Gastrocnemius medialis (tissue), 4 donors: ENCODE data around the gene PKP1. TPM values are rescaled to one million over a fixed set of nuclear protein-coding genes. Genes with fewer than 3 reads are reported as not detected.

ENCODE experiments used
- ATAC-seq, 2 donors: fragments of 150-250 bp; one replicate each; pipeline ENCODE4 v1.9.1; 2016
- DNase-seq, 2 donors: peaks; one replicate each; pipeline ENCODE4 v3.0.0-alpha.2; 2019
- H3K27ac ChIP-seq, 4 donors: fragments of 200-600 bp; sonication (generic); 1 replicate in 1 of 4; 2 replicates in 3 of 4; pipeline ENCODE4 v1.5.1; 2016 to 2018; ENCODE audit warnings: mild to moderate bottlenecking in 2 of 4, moderate library complexity in 1 of 4
- H3K27me3 ChIP-seq, 3 donors: fragments of 200-600 bp; sonication (generic) in 2 of 3; 1 replicate in 1 of 3; 2 replicates in 2 of 3; pipeline versions ENCODE4 v1.5.1 to v1.6.0; 2016 to 2019; ENCODE audit warnings: mild to moderate bottlenecking in 1 of 3, moderate library complexity in 1 of 3
- H3K36me3 ChIP-seq, 2 donors: fragments of 200-600 bp; sonication (generic) in 1 of 2; one replicate each; pipeline ENCODE4 v1.5.1; 2017 to 2018
- H3K4me1 ChIP-seq, 2 donors: fragments of 200-600 bp; sonication (generic) in 1 of 2; one replicate each; pipeline ENCODE4 v1.5.1; 2016 to 2017; ENCODE audit warnings: mild to moderate bottlenecking in 2 of 2
- H3K4me3 ChIP-seq, 4 donors: fragments of 200-600 bp; sonication (generic) in 3 of 4; 1 replicate in 1 of 4; 2 replicates in 3 of 4; pipeline ENCODE4 v1.5.1; 2016 to 2019; ENCODE audit warnings: mild to moderate bottlenecking in 2 of 4
- H3K9me3 ChIP-seq, 3 donors: fragments of 200-600 bp; sonication (generic) in 2 of 3; 1 replicate in 1 of 3; 2 replicates in 2 of 3; pipeline ENCODE4 v1.5.1; 2016 to 2019
- POLR2A ChIP-seq, 2 donors: fragments of 450-650 bp; IDR thresholded peaks; one replicate each; pipeline ENCODE4 v1.6.1; 2017; ENCODE audit warnings: antibody characterized with exemption in 2 of 2, mild to moderate bottlenecking in 2 of 2, moderate library complexity in 2 of 2
- in situ Hi-C, 4 donors: fragments of 200-750 bp; cut with MboI; loops; one replicate each; pipeline versions ENCODE4 v1.15.0 to v1.8.0; 2017; ENCODE audit warnings: low sequenced_read_pairs in 4 of 4
- intact Hi-C: fragments of 100-400 bp; cut with DNase I; formaldehyde crosslinking; loops from one replicate; pipeline ENCODE4 v1.15.1; 2023; ENCODE audit warnings: low total_unique reads
- total RNA-seq, 4 donors: library from RNA; depleted of rRNA; stranded (reverse); fragments of >200 nt; gene quantifications; one replicate each; pipeline versions ENCODE4 v1.1.0 to v1.2.3, GENCODE V29; 2016
- TF ChIP-seq, protein P1 (sequence below), 5 experiments: fragments of 450-650 bp in 3 of 5; fragments of 200-600 bp in 2 of 5; sonication (generic) in 2 of 5; IDR thresholded peaks in 4 of 5; conservative IDR thresholded peaks in 1 of 5; 1 replicate in 4 of 5; 2 replicates in 1 of 5; pipeline ENCODE4 v1.5.1; 2016 to 2019; ENCODE audit warnings: antibody characterized with exemption in 5 of 5, mild to moderate bottlenecking in 3 of 5, moderate library complexity in 3 of 5

The PKP1 gene
- total RNA-seq, 4 donors from 2014 or later = 0.71 to 4.5 (median 1.2) TPM

GRCh38 chr1:201259476-201260235 is 23.6 kb upstream of the PKP1 start:
- no peak for DNase-seq
- Histone ChIP-seq H3K4me3 (peak overlapping the region in 1 of 4 donors; percentile 17), H3K4me1 (no peaks in the 10 kb centered on the region), H3K9me3 (no peaks in the 10 kb centered on the region), H3K27ac (no peak overlapping the region), H3K27me3 (peaks cover 17 to 30% (median 23%) of the 10 kb centered on the region in 3 donors), H3K36me3 (no peaks in the 10 kb centered on the region)
- in situ Hi-C loops = loop anchor here (10.0 to 25.0 kb wide), 2 partner anchors 95 to 103 kb away; no protein-coding TSS in a partner anchor
- intact Hi-C loops = loop anchor here (5.0 kb wide), 1 partner anchor 53 kb away; no protein-coding TSS in a partner anchor
- peak in 1 of 2 donors; percentile 30 for ATAC-seq
- no peak for TF ChIP-seq POLR2A (IDR thresholded peaks at IDR 0.05)
- TF ChIP-seq, protein P1, sequence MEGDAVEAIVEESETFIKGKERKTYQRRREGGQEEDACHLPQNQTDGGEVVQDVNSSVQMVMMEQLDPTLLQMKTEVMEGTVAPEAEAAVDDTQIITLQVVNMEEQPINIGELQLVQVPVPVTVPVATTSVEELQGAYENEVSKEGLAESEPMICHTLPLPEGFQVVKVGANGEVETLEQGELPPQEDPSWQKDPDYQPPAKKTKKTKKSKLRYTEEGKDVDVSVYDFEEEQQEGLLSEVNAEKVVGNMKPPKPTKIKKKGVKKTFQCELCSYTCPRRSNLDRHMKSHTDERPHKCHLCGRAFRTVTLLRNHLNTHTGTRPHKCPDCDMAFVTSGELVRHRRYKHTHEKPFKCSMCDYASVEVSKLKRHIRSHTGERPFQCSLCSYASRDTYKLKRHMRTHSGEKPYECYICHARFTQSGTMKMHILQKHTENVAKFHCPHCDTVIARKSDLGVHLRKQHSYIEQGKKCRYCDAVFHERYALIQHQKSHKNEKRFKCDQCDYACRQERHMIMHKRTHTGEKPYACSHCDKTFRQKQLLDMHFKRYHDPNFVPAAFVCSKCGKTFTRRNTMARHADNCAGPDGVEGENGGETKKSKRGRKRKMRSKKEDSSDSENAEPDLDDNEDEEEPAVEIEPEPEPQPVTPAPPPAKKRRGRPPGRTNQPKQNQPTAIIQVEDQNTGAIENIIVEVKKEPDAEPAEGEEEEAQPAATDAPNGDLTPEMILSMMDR (IDR thresholded peaks at IDR 0.05 in 4 of 5, conservative IDR thresholded peaks at IDR 0.05 in 1 of 5) = no peak

- H3K9me3 ChIP-seq = no peaks in the 10 kb centered on the region
- DNase-seq = no peak
- intact Hi-C loops = loop anchor here (5.0 kb wide), 1 partner anchor 52 kb away; no protein-coding TSS in a partner anchor
- ATAC-seq = no peak
- H3K4me1 ChIP-seq = no peaks in the 10 kb centered on the region
- no peak overlapping the region for H3K27ac ChIP-seq
- no peaks in the 10 kb centered on the region for H3K36me3 ChIP-seq
- H3K27me3 ChIP-seq = peaks cover 17 to 30% (median 23%) of the 10 kb centered on the region in 3 donors
- in situ Hi-C loops = loop anchor here (10.0 to 25.0 kb wide), 2 partner anchors 95 to 102 kb away; no protein-coding TSS in a partner anchor
- peak overlapping the region in 1 of 4 donors; percentile 17 for H3K4me3 ChIP-seq
- TF ChIP-seq POLR2A (IDR thresholded peaks at IDR 0.05) = no peak
- TF ChIP-seq, protein P1 (IDR thresholded peaks at IDR 0.05 in 4 of 5, conservative IDR thresholded peaks at IDR 0.05 in 1 of 5) = no peak
Measured at GRCh38 chr1:201260236-201260590, 23.1 kb upstream of the PKP1 start.

DNA sequence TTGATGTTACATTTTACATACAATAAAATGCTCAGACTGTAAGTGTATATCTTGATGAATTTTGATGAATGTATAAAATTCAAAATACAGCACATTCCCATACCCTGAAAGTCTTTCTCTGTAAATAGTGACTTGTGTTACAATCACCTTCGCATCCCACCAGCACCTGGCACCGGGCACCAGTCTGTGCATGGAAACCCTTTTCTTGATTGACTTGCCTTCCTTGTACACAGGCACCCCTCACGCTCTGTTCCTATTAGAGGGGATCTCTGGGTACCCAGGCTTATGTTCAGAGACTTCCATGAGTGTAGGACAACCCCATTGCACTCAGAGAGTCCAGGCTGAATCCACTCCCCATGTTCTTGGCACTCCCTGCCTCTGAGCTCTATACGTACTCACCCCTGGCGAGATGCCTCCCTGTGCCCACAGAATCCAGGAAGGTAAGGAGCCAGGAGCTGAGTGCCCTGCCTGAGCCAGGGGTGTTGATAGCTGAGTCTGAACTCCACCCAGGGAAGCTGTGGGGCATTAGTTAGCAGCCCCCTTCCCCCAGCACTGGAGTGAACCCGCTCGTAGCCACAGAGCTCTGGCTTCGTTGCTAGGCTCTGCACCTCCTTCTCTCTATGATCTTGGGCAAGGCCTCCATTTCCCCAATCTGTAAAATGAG is 22.5 kb upstream of the PKP1 start:
- intact Hi-C loops = loop anchor here (5.0 kb wide), 1 partner anchor 52 kb away; no protein-coding TSS in a partner anchor

GRCh38 chr1:201261771-201262547 is 21.3 kb upstream of the PKP1 start:
- Histone ChIP-seq H3K4me1 (no peaks in the 10 kb centered on the region), H3K4me3 (no peak overlapping the region), H3K27ac (no peak overlapping the region), H3K36me3 (no peaks in the 10 kb centered on the region), H3K27me3 (peaks cover 17 to 30% (median 23%) of the 10 kb centered on the region in 3 donors), H3K9me3 (no peaks in the 10 kb centered on the region)
- intact Hi-C loops (loop anchor here (5.0 kb wide), 1 partner anchor 50 kb away; no protein-coding TSS in a partner anchor), in situ Hi-C loops (loop anchor here (10.0 to 25.0 kb wide), 2 partner anchors 93 to 100 kb away; no protein-coding TSS in a partner anchor)
- ATAC-seq (no peak), DNase-seq (no peak)
- TF ChIP-seq, protein P1 (IDR thresholded peaks at IDR 0.05 in 4 of 5, conservative IDR thresholded peaks at IDR 0.05 in 1 of 5) = no peak
- TF ChIP-seq POLR2A (IDR thresholded peaks at IDR 0.05) = no peak

More for the DNA sequence above, 22.5 kb upstream of the PKP1 start:
- Histone ChIP-seq H3K4me3 (no peak overlapping the region), H3K27me3 (peaks cover 17 to 30% (median 23%) of the 10 kb centered on the region in 3 donors), H3K36me3 (no peaks in the 10 kb centered on the region), H3K27ac (no peak overlapping the region), H3K4me1 (no peaks in the 10 kb centered on the region), H3K9me3 (no peaks in the 10 kb centered on the region)
- TF ChIP-seq, protein P1 (IDR thresholded peaks at IDR 0.05 in 4 of 5, conservative IDR thresholded peaks at IDR 0.05 in 1 of 5) = no peak
- no peak for TF ChIP-seq POLR2A (IDR thresholded peaks at IDR 0.05)
- no peak for ATAC-seq
- in situ Hi-C loops = loop anchor here (10.0 to 25.0 kb wide), 2 partner anchors 94 to 102 kb away; no protein-coding TSS in a partner anchor
- DNase-seq = no peak
